Measurements from ENCODE around the gene NDUFS2.

GRCh38 chr1:161225178-161225533 lies 23.0 kb downstream of the NDUFS2 start:
- TF ChIP-seq CTCF (IDR thresholded peaks at IDR 0.05) (no peak), POLR2A (IDR thresholded peaks at IDR 0.05; ENCODE audit: low read depth) (no peak), EP300 (IDR thresholded peaks at IDR 0.05) (no peak), POLR2AphosphoS5 (IDR thresholded peaks at IDR 0.05) (no peak)
